Measurements from ENCODE around the gene DIAPH3. TPM values are rescaled to one million over a fixed set of nuclear protein-coding genes. Genes with fewer than 3 reads are reported as not detected.

Gene DIAPH3
- total and polyA plus RNA-seq, 2 of the 4 experiments (the other 2 are of a cell fraction): 8.9 to 9.3 TPM

- Histone ChIP-seq H2AFZ (replicated peaks; ENCODE audit: low read length, poor library complexity) (no peak overlapping the region), H2BK5ac (ENCODE audit: low read depth, low read length, poor library complexity, severe bottlenecking) (no peak overlapping the region), H2BK15ac (ENCODE audit: low read depth, low read length) (no peak overlapping the region), H3K56ac (ENCODE audit: extremely low read depth, insufficient read depth, low read length) (no peak overlapping the region), H4K8ac (ENCODE audit: low read depth in 2 of 2, low read length in 2 of 2) (no peak overlapping the region), H3K14ac (replicated peaks; ENCODE audit: low read depth, low read length) (no peak overlapping the region), H4K20me1 (ENCODE audit: insufficient read depth, low read length) (no peaks in the 10 kb centered on the region), H3K79me1 (ENCODE audit: low read depth in 1 of 2, low read length in 2 of 2) (peaks cover 0 to 3% of the 10 kb centered on the region in 2 experiments; a peak in 1 of 4 replicates), H3K23ac (ENCODE audit: low read depth, low read length) (no peak overlapping the region), H4K91ac (ENCODE audit: insufficient read depth, low read depth, low read length) (no peak overlapping the region), H2BK20ac (ENCODE audit: low read depth, low read length) (no peak overlapping the region), H2AK9ac (replicated peaks; ENCODE audit: low read depth, low read length, poor library complexity) (no peak overlapping the region), H3K18ac (ENCODE audit: low read depth, low read length) (no peak overlapping the region), H3K36me3 (ENCODE audit: control insufficient read depth, insufficient read depth, low read length) (no peaks in the 10 kb centered on the region), H3K9me3 (ENCODE audit: control insufficient read depth, insufficient read depth, low read length) (no peaks in the 10 kb centered on the region), H3K4ac (ENCODE audit: low read depth, low read length) (no peak overlapping the region), H3K27ac (ENCODE audit: insufficient read depth, low read length) (no peak overlapping the region), H2BK120ac (ENCODE audit: low read depth, low read length) (no peak overlapping the region), H3K9me1 (ENCODE audit: insufficient read depth, low read length) (peaks cover 2% of the 10 kb centered on the region; the same call in 1 of the 2 replicates), H3K9ac (ENCODE audit: low read depth, low read length) (no peak overlapping the region), H3K4me2 (ENCODE audit: low read depth, low read length) (no peak overlapping the region), H3K4me1 (ENCODE audit: control insufficient read depth, insufficient read depth, low read length) (0 out of 2 replicates have a peak, but pooled peaks cover 2% of the 10 kb centered on the region), H3K27me3 (ENCODE audit: control insufficient read depth, insufficient read depth, low read length) (no peaks in the 10 kb centered on the region), H3K4me3 (ENCODE audit: insufficient read depth, low read depth, low read length) (no peak overlapping the region), H4K5ac (ENCODE audit: low read depth, low read length) (no peak overlapping the region), H2AK5ac (ENCODE audit: low read depth, low read length) (no peak overlapping the region)
- no CpG with 5 or more reads among the region's 2 CpGs for WGBS, 2 experiments (ENCODE audit: extremely low coverage in 2 of 2, insufficient read length in 1 of 2)
- ATAC-seq (ENCODE audit: low read depth): no peak
- dilution Hi-C loops (cut with HindIII; ENCODE audit: low sequenced_read_pairs, unreplicated experiment) (no loop called here), intact Hi-C loops (cut with micrococcal nuclease) (no loop called here), in situ Hi-C loops (cut with MboI; ENCODE audit: low sequenced_read_pairs) (no loop called here)
- DNase-seq: no peak
- no peak for TF ChIP-seq CEBPB (IDR thresholded peaks at IDR 0.05; ENCODE audit: low read depth, low read length)
- no peak for TF ChIP-seq MAFK (IDR thresholded peaks at IDR 0.05; ENCODE audit: low read depth, low read length)
- TF ChIP-seq MAZ (IDR thresholded peaks at IDR 0.05; ENCODE audit: borderline replicate concordance, low read depth, low read length): no peak
- TF ChIP-seq RCOR1 (IDR thresholded peaks at IDR 0.05; ENCODE audit: insufficient replicate concordance, low read length): no peak
- no peak for TF ChIP-seq USF2 (IDR thresholded peaks at IDR 0.05; ENCODE audit: low read depth, low read length)
- no peak for TF ChIP-seq CTCF (conservative IDR thresholded peaks at IDR 0.05; ENCODE audit: low read depth, low read length)
- no peak for TF ChIP-seq NFE2L2 (IDR thresholded peaks at IDR 0.05; ENCODE audit: low read depth, low read length)
- TF ChIP-seq SMC3 (IDR thresholded peaks at IDR 0.05; ENCODE audit: low read depth, low read length): no peak
- no peak for TF ChIP-seq POLR2A (IDR thresholded peaks at IDR 0.05; ENCODE audit: low read depth, low read length)
- TF ChIP-seq ELK1 (IDR thresholded peaks at IDR 0.05; ENCODE audit: borderline replicate concordance, low read depth, low read length): no peak
- TF ChIP-seq MXI1 (IDR thresholded peaks at IDR 0.05; ENCODE audit: borderline replicate concordance, low read depth, low read length): no peak
- TF ChIP-seq CHD1 (IDR thresholded peaks at IDR 0.05; ENCODE audit: low read depth, low read length): no peak
- BruUV-seq (replicated peaks): no TSS peak
- ChIA-PET POLR2A (ENCODE audit: unreplicated experiment) (no interaction called here), CTCF (no interaction called here)
Observed at GRCh38 chr13:59979589-59979988, 184.1 kb downstream of the DIAPH3 start.
